ENCODE measurements around the gene LRFN3. TPM values are rescaled to one million over a fixed set of nuclear protein-coding genes. Genes with fewer than 3 reads are reported as not detected.
"Not testable (repeated sequence)": the region's sequence is repeated elsewhere in the genome, so short reads cannot be mapped to it uniquely, and the experiment has no call there.

LRFN3 gene
- total and polyA plus RNA-seq, 2 of the 13 experiments (the other 11 are each of a cell fraction or from before 2014, with no cell fraction given) = 0.74 to 1.6 TPM

DNA sequence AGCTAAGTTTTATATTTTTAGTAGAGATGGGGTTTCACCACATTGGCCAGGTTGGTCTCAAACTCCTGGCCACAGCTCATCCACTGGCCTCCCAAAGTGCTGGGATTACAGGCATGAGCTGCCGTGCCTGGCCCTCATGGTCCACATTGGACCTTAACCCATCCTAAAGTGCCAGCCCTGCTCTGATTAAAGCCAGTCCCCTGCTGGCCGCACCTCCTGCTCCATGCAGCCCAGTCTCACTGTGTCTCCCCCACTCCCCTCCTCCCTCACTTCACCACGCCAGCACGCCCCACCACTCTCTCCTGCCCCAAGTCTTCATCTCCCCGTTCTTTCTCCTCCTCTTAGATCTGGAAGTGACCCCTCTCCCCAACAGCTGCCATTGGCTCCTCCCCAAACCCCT, 42.1 kb downstream of the LRFN3 start (continued):
- no peak for TF ChIP-seq CBX5 (CRISPR knock-in tag; IDR thresholded peaks at IDR 0.05; ENCODE audit: borderline replicate concordance)

DNA sequence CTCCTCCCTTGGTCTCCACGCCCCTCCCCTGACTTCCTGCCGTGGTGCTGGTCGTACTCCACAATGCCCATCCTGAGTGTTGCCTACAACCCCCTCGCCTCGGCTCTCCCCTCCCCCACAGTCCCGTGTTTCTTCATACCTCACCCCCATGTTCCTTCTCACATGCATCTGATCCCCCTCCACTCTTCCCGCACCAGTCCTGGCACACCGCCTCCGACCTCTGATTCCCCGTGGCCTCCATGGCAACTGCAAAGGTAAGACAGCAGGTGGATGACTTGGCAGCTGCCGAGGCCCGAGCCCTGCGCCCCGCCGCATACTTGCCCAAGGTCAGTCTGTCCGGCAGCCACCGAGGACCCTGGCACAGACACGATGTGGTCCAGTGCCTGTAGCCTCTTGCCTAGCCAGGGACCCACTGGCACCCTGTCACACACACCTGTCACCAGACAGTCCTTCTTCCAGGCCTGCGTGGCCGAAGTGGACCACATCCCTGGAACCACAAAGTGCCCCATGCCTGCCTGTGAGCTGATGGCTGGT, 42.7 kb downstream of the LRFN3 start:
- ChIA-PET POLR2A (no interaction called here), CTCF (ENCODE audit: low intra/inter-chr PET ratio, low total read pairs) (no interaction called here)
- BruUV-seq (replicated peaks) = no TSS peak
- intact Hi-C loops (cut with micrococcal nuclease; ENCODE audit: unreplicated experiment) (no loop called here), in situ Hi-C loops (cut with HindIII; ENCODE audit: extremely low pct_ligation_motif_present, low pct_unique_long_range_greater_than_20kb) (no loop called here)
- Histone ChIP-seq H3K9ac (ENCODE audit: insufficient read depth, low read depth, low read length) (no peak overlapping the region), H3K9me3 (ENCODE audit: low read length) (no peaks in the 10 kb centered on the region), H3K4me2 (ENCODE audit: low read depth, low read length) (no peak overlapping the region), H3K27me3 (ENCODE audit: control insufficient read depth in 1 of 2, insufficient read depth in 2 of 2, low read length in 2 of 2) (peaks cover 1 to 19% of the 10 kb centered on the region in 2 experiments; a peak in 3 of 5 replicates), H3K79me2 (ENCODE audit: insufficient read depth, low read length) (no peaks in the 10 kb centered on the region), H3K4me1 (ENCODE audit: insufficient read depth, low read length) (no peaks in the 10 kb centered on the region), H3K36me3 (replicated peaks in 1 of 2; ENCODE audit: control insufficient read depth in 1 of 2, insufficient read depth in 2 of 2, low read length in 2 of 2) (no peaks in the 10 kb centered on the region), H3K27ac (ENCODE audit: extremely low read length, insufficient read depth, low read length) (no peak overlapping the region), H3K4me3 (replicated peaks in 1 of 3; ENCODE audit: insufficient read depth in 1 of 3, low read depth in 2 of 3, low read length in 3 of 3) (no peak overlapping the region), H4K20me1 (ENCODE audit: insufficient read depth, low read length) (no peaks in the 10 kb centered on the region), H2AFZ (ENCODE audit: low read length) (no peak overlapping the region)
- ATAC-seq = no peak
- 17% methylated on average over 17 of the region's 20 CpGs for WGBS (ENCODE audit: low lambda C conversion rate)
- TF ChIP-seq ZNF543 (CRISPR knock-in tag; IDR thresholded peaks at IDR 0.05) (no peak), ZNF737 (CRISPR knock-in tag; IDR thresholded peaks at IDR 0.05; ENCODE audit: borderline replicate concordance) (no peak), NAIF1 (CRISPR knock-in tag; IDR thresholded peaks at IDR 0.05; ENCODE audit: borderline replicate concordance) (no peak), MAFK (conservative IDR thresholded peaks at IDR 0.05 in 1 of 2, IDR thresholded peaks at IDR 0.05 in 1 of 2; ENCODE audit: low read length in 2 of 2) (no peak), PPARG (CRISPR knock-in tag; conservative IDR thresholded peaks at IDR 0.05) (no peak), KDM5A (IDR thresholded peaks at IDR 0.05; ENCODE audit: borderline replicate concordance, low read length) (no peak)
- TF ChIP-seq, protein P1, sequence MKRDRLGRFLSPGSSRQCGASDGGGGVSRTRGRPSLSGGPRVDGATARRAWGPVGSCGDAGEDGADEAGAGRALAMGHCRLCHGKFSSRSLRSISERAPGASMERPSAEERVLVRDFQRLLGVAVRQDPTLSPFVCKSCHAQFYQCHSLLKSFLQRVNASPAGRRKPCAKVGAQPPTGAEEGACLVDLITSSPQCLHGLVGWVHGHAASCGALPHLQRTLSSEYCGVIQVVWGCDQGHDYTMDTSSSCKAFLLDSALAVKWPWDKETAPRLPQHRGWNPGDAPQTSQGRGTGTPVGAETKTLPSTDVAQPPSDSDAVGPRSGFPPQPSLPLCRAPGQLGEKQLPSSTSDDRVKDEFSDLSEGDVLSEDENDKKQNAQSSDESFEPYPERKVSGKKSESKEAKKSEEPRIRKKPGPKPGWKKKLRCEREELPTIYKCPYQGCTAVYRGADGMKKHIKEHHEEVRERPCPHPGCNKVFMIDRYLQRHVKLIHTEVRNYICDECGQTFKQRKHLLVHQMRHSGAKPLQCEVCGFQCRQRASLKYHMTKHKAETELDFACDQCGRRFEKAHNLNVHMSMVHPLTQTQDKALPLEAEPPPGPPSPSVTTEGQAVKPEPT (CRISPR knock-in tag; IDR thresholded peaks at IDR 0.05; ENCODE audit: low read depth) = no peak
- TF ChIP-seq, protein P2, sequence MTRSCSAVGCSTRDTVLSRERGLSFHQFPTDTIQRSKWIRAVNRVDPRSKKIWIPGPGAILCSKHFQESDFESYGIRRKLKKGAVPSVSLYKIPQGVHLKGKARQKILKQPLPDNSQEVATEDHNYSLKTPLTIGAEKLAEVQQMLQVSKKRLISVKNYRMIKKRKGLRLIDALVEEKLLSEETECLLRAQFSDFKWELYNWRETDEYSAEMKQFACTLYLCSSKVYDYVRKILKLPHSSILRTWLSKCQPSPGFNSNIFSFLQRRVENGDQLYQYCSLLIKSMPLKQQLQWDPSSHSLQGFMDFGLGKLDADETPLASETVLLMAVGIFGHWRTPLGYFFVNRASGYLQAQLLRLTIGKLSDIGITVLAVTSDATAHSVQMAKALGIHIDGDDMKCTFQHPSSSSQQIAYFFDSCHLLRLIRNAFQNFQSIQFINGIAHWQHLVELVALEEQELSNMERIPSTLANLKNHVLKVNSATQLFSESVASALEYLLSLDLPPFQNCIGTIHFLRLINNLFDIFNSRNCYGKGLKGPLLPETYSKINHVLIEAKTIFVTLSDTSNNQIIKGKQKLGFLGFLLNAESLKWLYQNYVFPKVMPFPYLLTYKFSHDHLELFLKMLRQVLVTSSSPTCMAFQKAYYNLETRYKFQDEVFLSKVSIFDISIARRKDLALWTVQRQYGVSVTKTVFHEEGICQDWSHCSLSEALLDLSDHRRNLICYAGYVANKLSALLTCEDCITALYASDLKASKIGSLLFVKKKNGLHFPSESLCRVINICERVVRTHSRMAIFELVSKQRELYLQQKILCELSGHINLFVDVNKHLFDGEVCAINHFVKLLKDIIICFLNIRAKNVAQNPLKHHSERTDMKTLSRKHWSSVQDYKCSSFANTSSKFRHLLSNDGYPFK (CRISPR knock-in tag; IDR thresholded peaks at IDR 0.05; ENCODE audit: borderline replicate concordance) = no peak
- no peak for DNase-seq (ENCODE audit: low spot score)
- FAIRE-seq = no peak

DNA sequence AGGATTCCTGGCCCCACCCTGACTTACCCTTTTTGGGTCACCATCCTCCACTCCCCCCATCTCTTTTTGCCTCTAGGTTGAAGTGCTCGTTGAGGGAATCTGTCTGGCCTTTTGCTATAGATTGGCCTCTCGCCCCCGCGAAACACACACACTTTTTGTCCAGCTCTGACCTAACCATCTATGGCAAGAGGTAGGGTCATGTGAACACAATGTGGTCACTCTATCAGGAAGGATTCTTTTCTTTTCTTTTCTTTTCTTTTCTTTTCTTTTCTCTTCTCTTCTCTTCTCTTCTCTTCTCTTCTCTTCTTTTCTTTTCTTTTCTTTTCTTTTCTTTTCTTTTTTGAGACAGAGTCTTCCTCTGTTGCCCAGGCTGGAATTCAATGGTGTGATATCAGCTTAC, 44.8 kb downstream of the LRFN3 start:
- 6% methylated on average over 4 of the region's 4 CpGs for WGBS (ENCODE audit: low lambda C conversion rate)
- intact Hi-C loops (cut with micrococcal nuclease; ENCODE audit: unreplicated experiment); H3K36me3 ChIP-seq (replicated peaks in 1 of 2; ENCODE audit: control insufficient read depth in 1 of 2, insufficient read depth in 2 of 2, low read length in 2 of 2): not testable (repeated sequence)

More for the DNA sequence above, 44.8 kb downstream of the LRFN3 start:
- DNase-seq (ENCODE audit: low spot score); ATAC-seq; H3K4me1 ChIP-seq (ENCODE audit: insufficient read depth, low read length); H3K9ac ChIP-seq (ENCODE audit: insufficient read depth, low read depth, low read length); H2AFZ ChIP-seq (ENCODE audit: low read length); H3K79me2 ChIP-seq (ENCODE audit: insufficient read depth, low read length); H3K27ac ChIP-seq (ENCODE audit: extremely low read length, insufficient read depth, low read length); H4K20me1 ChIP-seq (ENCODE audit: insufficient read depth, low read length); CTCF ChIA-PET (ENCODE audit: low intra/inter-chr PET ratio, low total read pairs); POLR2A ChIA-PET; H3K9me3 ChIP-seq (ENCODE audit: low read length); H3K4me2 ChIP-seq (ENCODE audit: low read depth, low read length); FAIRE-seq; BruUV-seq (replicated peaks); H3K4me3 ChIP-seq (replicated peaks in 1 of 3; ENCODE audit: insufficient read depth in 1 of 3, low read depth in 2 of 3, low read length in 3 of 3); in situ Hi-C loops (cut with HindIII; ENCODE audit: extremely low pct_ligation_motif_present, low pct_unique_long_range_greater_than_20kb): not testable (repeated sequence)
- H3K27me3 ChIP-seq (ENCODE audit: control insufficient read depth in 1 of 2, insufficient read depth in 2 of 2, low read length in 2 of 2) = peaks cover 1 to 38% of the 10 kb centered on the region in 2 experiments; a peak in 4 of 5 replicates

Data from HepG2 (cell line).